ENCODE data around the gene ZNF783.

Gene ZNF783

GRCh38 chr7:149291036-149291780, 29.2 kb downstream of the ZNF783 start:
- no peak overlapping the region for H3K27ac ChIP-seq (ENCODE audit: low read depth, low read length)
- no peaks in the 10 kb centered on the region for H3K79me2 ChIP-seq (ENCODE audit: insufficient read depth, low read length)
- no peaks in the 10 kb centered on the region for H3K27me3 ChIP-seq (ENCODE audit: low read length)
- H3K9ac ChIP-seq (ENCODE audit: low read length), result no peak overlapping the region
- no peak overlapping the region for H2AFZ ChIP-seq (ENCODE audit: low read depth, low read length, severe bottlenecking)
- H4K20me1 ChIP-seq (ENCODE audit: low read depth, low read length), result no peaks in the 10 kb centered on the region
- H3F3A ChIP-seq (ENCODE audit: insufficient read depth), result no peaks in the 10 kb centered on the region
- no peaks in the 10 kb centered on the region for H3K36me3 ChIP-seq (ENCODE audit: low read length)
- no peak for TF ChIP-seq EZH2phosphoT487 (conservative IDR thresholded peaks at IDR 0.05; ENCODE audit: low read length)
- no peak for TF ChIP-seq CTCF (IDR thresholded peaks at IDR 0.05; ENCODE audit: insufficient read depth, low read length, poor library complexity, severe bottlenecking)
- no peak overlapping the region for H3K4me3 ChIP-seq (ENCODE audit: insufficient read depth, low read length, poor library complexity, severe bottlenecking)
- no peaks in the 10 kb centered on the region for H3K9me3 ChIP-seq (ENCODE audit: insufficient read depth, low read length)
- H3K4me2 ChIP-seq (ENCODE audit: low read depth, low read length, poor library complexity, severe bottlenecking), result no peak overlapping the region
- no peaks in the 10 kb centered on the region for H3K9me2 ChIP-seq (replicated peaks; ENCODE audit: insufficient read depth, low read length)

- TF ChIP-seq EZH2phosphoT487 (conservative IDR thresholded peaks at IDR 0.05; ENCODE audit: low read length) (no peak), CTCF (IDR thresholded peaks at IDR 0.05; ENCODE audit: insufficient read depth, low read length, poor library complexity, severe bottlenecking) (no peak)
- no peak overlapping the region for H3K4me3 ChIP-seq (ENCODE audit: insufficient read depth, low read length, poor library complexity, severe bottlenecking)
- no peaks in the 10 kb centered on the region for H3K79me2 ChIP-seq (ENCODE audit: insufficient read depth, low read length)
- H4K20me1 ChIP-seq (ENCODE audit: low read depth, low read length), result no peaks in the 10 kb centered on the region
- no peak overlapping the region for H3K27ac ChIP-seq (ENCODE audit: low read depth, low read length)
- no peaks in the 10 kb centered on the region for H3K36me3 ChIP-seq (ENCODE audit: low read length)
- no peak overlapping the region for H2AFZ ChIP-seq (ENCODE audit: low read depth, low read length, severe bottlenecking)
- H3K27me3 ChIP-seq (ENCODE audit: low read length), result no peaks in the 10 kb centered on the region
- H3K9me3 ChIP-seq (ENCODE audit: insufficient read depth, low read length), result no peaks in the 10 kb centered on the region
- H3K4me2 ChIP-seq (ENCODE audit: low read depth, low read length, poor library complexity, severe bottlenecking), result no peak overlapping the region
- no peaks in the 10 kb centered on the region for H3F3A ChIP-seq (ENCODE audit: insufficient read depth)
- H3K9ac ChIP-seq (ENCODE audit: low read length), result no peak overlapping the region
- no peaks in the 10 kb centered on the region for H3K9me2 ChIP-seq (replicated peaks; ENCODE audit: insufficient read depth, low read length)
Measured at GRCh38 chr7:149291781-149292461, 29.9 kb downstream of the ZNF783 start.

- Histone ChIP-seq H3K9me3 (ENCODE audit: insufficient read depth, low read length) (no peaks in the 10 kb centered on the region), H3K79me2 (ENCODE audit: insufficient read depth, low read length) (no peaks in the 10 kb centered on the region), H3K9me2 (replicated peaks; ENCODE audit: insufficient read depth, low read length) (no peaks in the 10 kb centered on the region), H3K4me2 (ENCODE audit: low read depth, low read length, poor library complexity, severe bottlenecking) (no peak overlapping the region), H3K36me3 (ENCODE audit: low read length) (no peaks in the 10 kb centered on the region), H2AFZ (ENCODE audit: low read depth, low read length, severe bottlenecking) (no peak overlapping the region), H3K9ac (ENCODE audit: low read length) (no peak overlapping the region), H4K20me1 (ENCODE audit: low read depth, low read length) (no peaks in the 10 kb centered on the region), H3K27ac (ENCODE audit: low read depth, low read length) (no peak overlapping the region), H3F3A (ENCODE audit: insufficient read depth) (no peaks in the 10 kb centered on the region), H3K4me3 (ENCODE audit: insufficient read depth, low read length, poor library complexity, severe bottlenecking) (no peak overlapping the region), H3K27me3 (ENCODE audit: low read length) (no peaks in the 10 kb centered on the region)
- TF ChIP-seq EZH2phosphoT487 (conservative IDR thresholded peaks at IDR 0.05; ENCODE audit: low read length) (no peak), CTCF (IDR thresholded peaks at IDR 0.05; ENCODE audit: insufficient read depth, low read length, poor library complexity, severe bottlenecking) (no peak)
Measured at GRCh38 chr7:149292462-149292823, 30.4 kb downstream of the ZNF783 start.

All from SU-DHL-6 (cell line).